K562 (cell line): Measurements from ENCODE around the gene PRDM2. TPM values are rescaled to one million over a fixed set of nuclear protein-coding genes. Genes with fewer than 3 reads are reported as not detected.

Experiments
- ATAC-seq: fragments of 200-7000 bp; cut with Tn5 transposase; 3 replicates; pipeline ENCODE4 v1.9.1; 2020; ENCODE audit warnings: moderate library complexity
- BruUV-seq: library from RNA; stranded (reverse); fragments of 400-500 nt; replicated peaks from 2 replicates; lab custom pipeline; 2021; lab: Mats Ljungman, UMichigan
- CTCF ChIA-PET: fragments of 300-600 bp; formaldehyde crosslinking; extraction: SDS; loops from one replicate; lab custom pipeline; 2021; ENCODE audit warnings: low intra/inter-chr PET ratio; lab: Yijun Ruan, JAX
- POLR2A ChIA-PET: fragments of 300-600, 350-650 bp; sonication (Branson Sonifier 250); formaldehyde crosslinking; extraction: SDS; loops from one replicate; lab custom pipeline; 2021; ENCODE audit warnings: antibody characterized with exemption, inconsistent platforms; lab: Yijun Ruan, JAX
- DNase-seq, 4 experiments: peaks; one replicate each; pipeline versions ENCODE4 v3.0.0 to v3.0.0-alpha.2; 2011 to 2018; ENCODE audit warnings: low spot score in 3 of 4, mixed read lengths in 3 of 4; ENCODE audit errors: extremely low read depth in 1 of 4
- FAIRE-seq: peaks from 2 replicates; lab custom pipeline; 2011; peaks lifted over from hg19 to GRCh38; lab: Jason Lieb, UNC
- H2AFZ ChIP-seq: 2 replicates; pipeline ENCODE4 v1.6.0; 2011; ENCODE audit warnings: low read depth, low read length, control low read depth, inconsistent platforms
- H3K27ac ChIP-seq: fragments of 200-600 bp; 3 replicates; pipeline ENCODE4 v1.8.0; 2011; ENCODE audit warnings: low read depth, mild to moderate bottlenecking, control low read depth, inconsistent platforms, low read length, moderate library complexity, mixed read lengths; ENCODE audit errors: extremely low read depth
- H3K27me3 ChIP-seq, 2 experiments: fragments of 300-600 bp in 1 of 2; 2 replicates in 1 of 2; 3 replicates in 1 of 2; pipeline versions ENCODE4 v1.6.0 to v1.8.0; 2011; ENCODE audit warnings: inconsistent platforms in 2 of 2, low read length in 2 of 2, mild to moderate bottlenecking in 1 of 2, mixed read lengths in 1 of 2, moderate library complexity in 1 of 2; ENCODE audit not compliant: control insufficient read depth in 2 of 2, insufficient read depth in 2 of 2
- H3K36me3 ChIP-seq: fragments of 300-600 bp; 3 replicates; pipeline ENCODE4 v1.8.0; 2011; ENCODE audit warnings: mild to moderate bottlenecking, low read length, inconsistent platforms; ENCODE audit not compliant: control insufficient read depth, insufficient read depth
- H3K4me1 ChIP-seq, 2 experiments: fragments of 200-600 bp in 1 of 2; replicated peaks in 1 of 2; 2 replicates in 1 of 2; 3 replicates in 1 of 2; pipeline versions ENCODE4 v1.5.1 to v1.8.0; 2011; ENCODE audit warnings: inconsistent platforms in 2 of 2, low read length in 2 of 2, mild to moderate bottlenecking in 1 of 2, mixed read lengths in 1 of 2, moderate library complexity in 1 of 2; ENCODE audit not compliant: control insufficient read depth in 2 of 2, insufficient read depth in 2 of 2
- H3K4me2 ChIP-seq: 2 replicates; pipeline ENCODE4 v1.6.1; 2011; ENCODE audit warnings: low read length, control low read depth, inconsistent platforms, mixed read lengths; ENCODE audit not compliant: insufficient read depth
- H3K4me3 ChIP-seq: fragments of 200-600 bp; sonication (generic), shearing (Covaris generic); 2 replicates; pipeline ENCODE4 v1.5.1; 2016; ENCODE audit warnings: control low read depth, inconsistent platforms
- H3K79me2 ChIP-seq: fragments of 200-600 bp; 3 replicates; pipeline ENCODE4 v1.8.0; 2011; ENCODE audit warnings: low read length, inconsistent platforms; ENCODE audit not compliant: control insufficient read depth, insufficient read depth
- H3K9ac ChIP-seq, 2 experiments: 2 replicates each; pipeline versions ENCODE4 v1.6.0 to v1.6.1; 2011; ENCODE audit warnings: low read depth in 2 of 2, low read length in 2 of 2, control low read depth in 1 of 2, inconsistent platforms in 1 of 2, mild to moderate bottlenecking in 1 of 2, mixed read lengths in 1 of 2; ENCODE audit not compliant: insufficient read depth in 1 of 2
- H3K9me1 ChIP-seq: one replicate; pipeline ENCODE4 v1.6.0; 2011; ENCODE audit warnings: inconsistent platforms, mild to moderate bottlenecking, low read length, moderate library complexity; ENCODE audit not compliant: control insufficient read depth, insufficient read depth
- H3K9me3 ChIP-seq: replicated peaks from 2 replicates; pipeline ENCODE4 v1.5.1; 2011; ENCODE audit warnings: low read depth, low read length, inconsistent platforms; ENCODE audit not compliant: control insufficient read depth, insufficient read depth
- H4K20me1 ChIP-seq: replicated peaks from 2 replicates; pipeline ENCODE4 v1.6.1; 2011; ENCODE audit warnings: low read length, inconsistent platforms, mixed read lengths; ENCODE audit not compliant: control insufficient read depth, insufficient read depth
- ADNP ChIP-seq: fragments of 200-800 bp; sonication (Bioruptor generic); IDR thresholded peaks from 2 replicates; pipeline ENCODE4 v1.6.1; 2016; ENCODE audit warnings: missing genetic modification characterization, missing compliant biosample characterization
- CLOCK ChIP-seq: fragments of 250-450 bp; sonication (Bioruptor Pico); IDR thresholded peaks from 2 replicates; pipeline ENCODE4 v1.4.0; 2020; ENCODE audit warnings: mild to moderate bottlenecking, moderate library complexity, borderline replicate concordance
- GABPB1 ChIP-seq: sonication (generic); formaldehyde crosslinking; IDR thresholded peaks from 2 replicates; pipeline ENCODE4 v1.8.0; 2022; ENCODE audit warnings: mild to moderate bottlenecking, missing genetic modification reagents
- MCM5 ChIP-seq: fragments of 450-650 bp; IDR thresholded peaks from 2 replicates; pipeline ENCODE4 v1.6.1; 2016; ENCODE audit warnings: low read depth
- SFPQ ChIP-seq: fragments of 200-400 bp; formaldehyde crosslinking; IDR thresholded peaks from 2 replicates; pipeline ENCODE4 v1.6.1; 2017; ENCODE audit warnings: mild to moderate bottlenecking, low read depth, low read length, moderate library complexity
- SRSF9 ChIP-seq: fragments of 200-400 bp; formaldehyde crosslinking; IDR thresholded peaks from 2 replicates; pipeline ENCODE4 v1.6.1; 2017; ENCODE audit warnings: low read depth, low read length, borderline replicate concordance
- TFE3 ChIP-seq: fragments of 450-650 bp; formaldehyde crosslinking; IDR thresholded peaks from 2 replicates; pipeline ENCODE4 v1.4.0; 2020; ENCODE audit warnings: mild to moderate bottlenecking, mixed read lengths
- USF2 ChIP-seq: sonication (generic); formaldehyde crosslinking; IDR thresholded peaks from 2 replicates; pipeline ENCODE4 v1.5.0; 2020; ENCODE audit warnings: missing genetic modification reagents
- ZNF133 ChIP-seq: fragments of 250-450 bp; sonication (Bioruptor Pico); IDR thresholded peaks from 2 replicates; pipeline ENCODE4 v1.4.0; 2020; ENCODE audit warnings: mild to moderate bottlenecking
- ZNF511 ChIP-seq: sonication (generic); formaldehyde crosslinking; IDR thresholded peaks from 2 replicates; pipeline ENCODE4 v1.8.0; 2022; ENCODE audit warnings: mild to moderate bottlenecking, missing genetic modification reagents
- ZNF76 ChIP-seq: fragments of 250-450 bp; sonication (Bioruptor Pico); IDR thresholded peaks from 2 replicates; pipeline ENCODE4 v1.4.0; 2020; ENCODE audit warnings: mild to moderate bottlenecking, moderate library complexity, borderline replicate concordance
- WGBS: fragments of 100-300 bp; shearing (Covaris generic); methylation state at CpG from one replicate; pipeline ENCODE4 v1.1.6; 2016; ENCODE audit warnings: low coverage, mixed read lengths; ENCODE audit not compliant: insufficient coverage; ENCODE audit errors: missing lambda C conversion rate; 5-methylcytosine and 5-hydroxymethylcytosine counted together
- in situ Hi-C: fragments of 300-500 bp; cut with MboI; formaldehyde crosslinking; loops from 4 replicates; pipeline ENCODE4 v1.15.0; 2018; ENCODE audit warnings: inconsistent platforms, mixed read lengths
- intact Hi-C: fragments of 100-400 bp; cut with micrococcal nuclease; formaldehyde crosslinking; loops from 2 replicates; pipeline ENCODE4 v1.14.2; 2022
- polyA plus RNA-seq, 8 experiments: library from polyadenylated mRNA; depleted of rRNA in 4 of 8; stranded (reverse) in 5 of 8; unstranded in 3 of 8; fragments of >200 nt; fragmentation: Nextera tagmentation in 2 of 8; fragmentation: Illumina TruSeq in 1 of 8; extraction: Ambion mirVana in 2 of 8; extraction: Trizol in 1 of 8; gene quantifications; 2 replicates each; pipeline versions ENCODE4 v1.2.1 to v1.2.3, GENCODE V29; 2011 to 2014; ENCODE audit warnings: inconsistent platforms in 1 of 8, missing spikeins in 1 of 8
- total RNA-seq, 7 experiments: library from RNA; depleted of rRNA in 6 of 7; stranded (reverse); fragments of >200 nt in 6 of 7; fragmentation: Illumina TruSeq in 2 of 7; extraction: Trizol in 2 of 7; gene quantifications; 2 replicates each; pipeline versions ENCODE4 v1.2.1 to v1.2.3, GENCODE V29; 2011 to 2021; ENCODE audit warnings: low replicate concordance in 1 of 7

The PRDM2 gene
- total and polyA plus RNA-seq, 9 of the 15 experiments (the other 6 are each of a cell fraction or from before 2014, with no cell fraction given), result 5.4 to 27.6 (median 12.5) TPM

GRCh38 chr1:13829152-13829769 lies 129.3 kb downstream of the PRDM2 start:
- ATAC-seq (peak; percentile 16; the same call in 1 of the 3 replicates), FAIRE-seq (no peak), DNase-seq (peak in 1 of 4 experiments; percentile 6)
- H3K4me3 ChIP-seq, result no peak overlapping the region; the same call in 1 of the 2 replicates
- no peaks in the 10 kb centered on the region for H3K36me3 ChIP-seq
- H3K9me1 ChIP-seq, result peaks cover 6% of the 10 kb centered on the region
- ChIA-PET CTCF (no interaction called here), POLR2A (interaction anchor here (0.7 to 0.8 kb wide), 2 partner anchors 9 to 112 kb away, joined by 3 to 4 read pairs; no protein-coding TSS in a partner anchor)
- BruUV-seq, result no TSS peak
- no peaks in the 10 kb centered on the region for H3K79me2 ChIP-seq
- peak overlapping the region; percentile 76 for H2AFZ ChIP-seq
- no peak overlapping the region; a peak in 1 of 4 replicates for H3K9ac ChIP-seq
- H3K27ac ChIP-seq, result no peak overlapping the region
- in situ Hi-C loops (no loop called here), intact Hi-C loops (loop anchor here (1.0 to 5.0 kb wide), 2 partner anchors 131 to 162 kb away; no protein-coding TSS in a partner anchor)
- peak overlapping the region; percentile 35; the same call in 1 of the 2 replicates for H3K4me2 ChIP-seq
- WGBS, result 7% methylated on average over 10 of the region's 10 CpGs
- no peaks in the 10 kb centered on the region for H3K9me3 ChIP-seq
- H4K20me1 ChIP-seq, result peaks cover 6% of the 10 kb centered on the region; the same call in 1 of the 2 replicates
- H3K27me3 ChIP-seq, result peaks cover 14 to 42% of the 10 kb centered on the region in 2 experiments
- H3K4me1 ChIP-seq, result no peaks in the 10 kb centered on the region; a peak in 1 of 5 replicates
- TF ChIP-seq GABPB1 (CRISPR knock-in tag) (peak; percentile 48; the same call in 1 of the 2 replicates), TFE3 (CRISPR knock-in tag) (peak; percentile 74), ZNF133 (CRISPR knock-in tag) (no peak), SFPQ (no peak), SRSF9 (no peak), MCM5 (no peak), ZNF511 (no peak), ADNP (no peak), ZNF76 (CRISPR knock-in tag) (no peak), USF2 (CRISPR knock-in tag) (peak; percentile 52), CLOCK (CRISPR knock-in tag) (no peak)
